ENCODE results near the gene SBDS.

DNA sequence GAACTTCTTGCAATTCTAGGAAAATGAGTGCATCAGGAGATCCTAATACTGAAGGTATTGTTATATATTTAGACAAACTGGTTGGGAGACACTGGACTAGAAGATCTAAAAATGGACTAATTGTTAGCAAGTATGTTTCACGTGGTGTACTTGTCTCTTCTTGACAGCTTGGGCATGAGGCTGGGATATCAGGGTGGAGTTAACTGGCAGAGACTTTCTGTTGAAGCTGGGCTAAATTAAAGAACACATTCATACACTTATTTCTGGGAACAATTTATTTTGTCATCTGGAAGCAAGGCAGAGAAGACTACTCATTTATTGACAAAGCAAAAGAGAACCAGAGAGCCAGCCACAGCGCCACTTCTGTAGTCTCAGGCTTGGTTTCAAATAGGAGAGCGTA, 27.1 kb upstream of the SBDS start:
- TF ChIP-seq, protein P1, sequence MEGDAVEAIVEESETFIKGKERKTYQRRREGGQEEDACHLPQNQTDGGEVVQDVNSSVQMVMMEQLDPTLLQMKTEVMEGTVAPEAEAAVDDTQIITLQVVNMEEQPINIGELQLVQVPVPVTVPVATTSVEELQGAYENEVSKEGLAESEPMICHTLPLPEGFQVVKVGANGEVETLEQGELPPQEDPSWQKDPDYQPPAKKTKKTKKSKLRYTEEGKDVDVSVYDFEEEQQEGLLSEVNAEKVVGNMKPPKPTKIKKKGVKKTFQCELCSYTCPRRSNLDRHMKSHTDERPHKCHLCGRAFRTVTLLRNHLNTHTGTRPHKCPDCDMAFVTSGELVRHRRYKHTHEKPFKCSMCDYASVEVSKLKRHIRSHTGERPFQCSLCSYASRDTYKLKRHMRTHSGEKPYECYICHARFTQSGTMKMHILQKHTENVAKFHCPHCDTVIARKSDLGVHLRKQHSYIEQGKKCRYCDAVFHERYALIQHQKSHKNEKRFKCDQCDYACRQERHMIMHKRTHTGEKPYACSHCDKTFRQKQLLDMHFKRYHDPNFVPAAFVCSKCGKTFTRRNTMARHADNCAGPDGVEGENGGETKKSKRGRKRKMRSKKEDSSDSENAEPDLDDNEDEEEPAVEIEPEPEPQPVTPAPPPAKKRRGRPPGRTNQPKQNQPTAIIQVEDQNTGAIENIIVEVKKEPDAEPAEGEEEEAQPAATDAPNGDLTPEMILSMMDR (conservative IDR thresholded peaks at IDR 0.05; ENCODE audit: low read length) = no peak
- TF ChIP-seq EZH2phosphoT487 (IDR thresholded peaks at IDR 0.05; ENCODE audit: borderline replicate concordance, low read depth, low read length) = no peak

Data from OCI-LY7 (cell line).